Aorta (tissue), 5 donors: ENCODE measurements around the gene METRN. TPM values are rescaled to one million over a fixed set of nuclear protein-coding genes. Genes with fewer than 3 reads are reported as not detected.

Source experiments
- ATAC-seq: fragments of 200-7000 bp; cut with Tn5 transposase; one replicate; pipeline ENCODE4 v1.9.1; 2022; ENCODE audit warnings: moderate library complexity; ENCODE audit not compliant: low FRiP score
- DNase-seq, 2 donors: peaks; one replicate each; pipeline ENCODE4 v3.0.0-alpha.2; 2020
- H3K27ac ChIP-seq, 2 donors: one replicate each; pipeline ENCODE4 v1.5.1; 2013; ENCODE audit warnings: low read length in 2 of 2, mild to moderate bottlenecking in 2 of 2, moderate library complexity in 2 of 2, control low read depth in 1 of 2, inconsistent platforms in 1 of 2, low read depth in 1 of 2
- H3K27me3 ChIP-seq, 2 donors: one replicate each; pipeline ENCODE4 v1.6.1; 2013; ENCODE audit warnings: control low read depth in 1 of 2, low read length in 1 of 2, mild to moderate bottlenecking in 1 of 2, moderate library complexity in 1 of 2; ENCODE audit not compliant: insufficient read depth in 2 of 2, control insufficient read depth in 1 of 2
- H3K36me3 ChIP-seq, 2 donors: one replicate each; pipeline ENCODE4 v1.6.1; 2013; ENCODE audit warnings: control low read depth in 1 of 2, low read length in 1 of 2, mild to moderate bottlenecking in 1 of 2; ENCODE audit not compliant: insufficient read depth in 2 of 2, control insufficient read depth in 1 of 2
- H3K4me1 ChIP-seq, 2 donors: one replicate each; pipeline ENCODE4 v1.6.1; 2013; ENCODE audit warnings: low read length in 2 of 2, control low read depth in 1 of 2, mild to moderate bottlenecking in 1 of 2, moderate library complexity in 1 of 2; ENCODE audit not compliant: insufficient read depth in 2 of 2, control insufficient read depth in 1 of 2
- H3K4me3 ChIP-seq, 2 donors: one replicate each; pipeline ENCODE4 v1.5.1; 2013; ENCODE audit warnings: low read length in 2 of 2, control low read depth in 1 of 2, mild to moderate bottlenecking in 1 of 2
- H3K9me3 ChIP-seq: one replicate; pipeline ENCODE4 v1.6.1; 2013; ENCODE audit warnings: mild to moderate bottlenecking, low read length; ENCODE audit not compliant: control insufficient read depth
- WGBS, 2 donors: extraction: QIAGEN DNeasy Blood & Tissue Kit; methylation state at CpG; one replicate each; pipeline ENCODE4 v1.1.7; 2013; 5-methylcytosine and 5-hydroxymethylcytosine counted together
- intact Hi-C, 2 donors: fragments of 100-400 bp; cut with DNase I; formaldehyde crosslinking; loops; one replicate each; pipeline versions ENCODE4 v1.14.2 to v1.15.0; 2022
- polyA plus RNA-seq, 2 donors: library from polyadenylated mRNA; stranded (reverse); fragments of 200-250 nt; gene quantifications; one replicate each; pipeline ENCODE4 v1.2.3, GENCODE V29; 2013
- total RNA-seq, 2 donors: library from RNA; stranded (reverse); fragmentation: NEBNext Ultra II Directional; extraction: Animal tissue kit (Norgen Biotek cat#: 25700); gene quantifications; one replicate each; pipeline ENCODE4 v1.2.1, GENCODE V29; 2021
- donor health status: healthy with polysubstance abuse.
- donor health status: Bipolar disorder and iron deficiency.
- donor health status: DM: no; HTN: no; CAD: no.
- donor health status: DM: no; HTN: no; CAD: no.
- donor health status: DM: yes; HTN: yes; CAD: no.

The METRN gene
- total and polyA plus RNA-seq, 4 donors, result 22.7 to 61.3 (median 26.7) TPM

DNA sequence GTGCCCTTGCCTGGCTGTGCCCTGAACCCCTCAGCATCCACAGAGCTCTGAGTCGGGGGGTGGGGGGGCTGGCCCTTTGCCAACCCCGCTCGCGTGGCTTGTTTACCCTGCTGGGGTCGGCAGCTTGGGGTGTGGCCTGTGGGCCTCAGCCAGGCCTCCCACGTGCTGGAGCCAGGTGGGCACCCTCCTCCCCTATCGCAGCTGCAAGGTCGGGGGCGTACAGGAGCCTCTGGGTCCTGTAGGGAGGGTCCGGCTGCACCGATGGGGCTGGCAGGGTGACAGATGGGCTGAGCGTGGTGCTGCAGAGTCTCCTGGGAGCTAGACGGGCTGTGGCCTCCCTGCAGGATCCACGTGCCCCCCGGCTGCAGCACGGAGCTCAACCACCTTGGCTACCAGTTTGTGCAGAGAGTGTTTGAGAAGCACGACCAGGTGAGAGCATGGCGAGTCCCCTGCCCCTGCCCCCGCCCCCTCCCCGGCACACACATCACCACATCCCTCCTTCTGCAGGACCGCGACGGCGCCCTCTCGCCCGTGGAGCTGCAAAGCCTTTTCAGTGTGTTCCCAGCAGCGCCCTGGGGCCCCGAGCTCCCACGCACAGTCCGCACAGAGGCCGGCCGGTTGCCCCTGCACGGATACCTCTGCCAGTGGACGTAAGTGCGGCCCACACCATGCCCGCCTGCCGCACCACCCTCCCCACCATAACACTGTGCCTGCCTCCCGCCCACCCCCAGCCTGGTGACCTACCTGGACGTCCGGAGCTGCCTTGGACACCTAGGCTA lies 43.4 kb upstream of the METRN start:
- 82 to 84% methylated on average over 40 of the region's 40 CpGs for WGBS, 2 donors
- H3K4me3 ChIP-seq, result no peak overlapping the region
- no peaks in the 10 kb centered on the region for H3K9me3 ChIP-seq
- intact Hi-C loops, result no loop called here
- H3K4me1 ChIP-seq, result no peaks in the 10 kb centered on the region
- no peaks in the 10 kb centered on the region for H3K27me3 ChIP-seq
- H3K36me3 ChIP-seq, result peaks cover 0 to 14% of the 10 kb centered on the region in 2 donors
- ATAC-seq, result no peak
- H3K27ac ChIP-seq, result no peak overlapping the region
- DNase-seq, result no peak

DNA sequence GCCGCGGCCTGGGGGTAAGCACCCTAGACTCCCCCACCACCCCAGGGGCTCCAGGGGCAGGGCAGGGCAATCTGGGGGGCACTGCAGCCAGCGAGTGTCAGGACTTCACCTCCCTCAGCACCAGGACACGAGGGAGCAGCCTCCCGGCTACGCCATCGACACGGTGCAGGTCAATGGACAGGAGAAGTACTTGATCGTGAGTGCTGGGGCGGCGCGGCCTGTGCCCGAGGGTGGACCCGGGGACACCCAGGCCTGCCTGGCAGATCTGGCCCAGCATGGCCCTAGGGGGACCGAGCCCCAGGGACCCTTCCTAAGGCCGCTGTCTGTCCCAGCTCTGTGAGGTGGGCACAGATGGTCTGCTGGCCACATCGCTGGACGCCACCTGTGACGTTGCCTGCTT lies 42.5 kb upstream of the METRN start:
- no peaks in the 10 kb centered on the region for H3K4me1 ChIP-seq
- H3K27me3 ChIP-seq, result no peaks in the 10 kb centered on the region
- no peak overlapping the region for H3K27ac ChIP-seq
- 93 to 94% methylated on average over 19 of the region's 19 CpGs for WGBS, 2 donors
- ATAC-seq (no peak), DNase-seq (no peak)
- intact Hi-C loops, result no loop called here
- no peak overlapping the region for H3K4me3 ChIP-seq
- H3K9me3 ChIP-seq, result no peaks in the 10 kb centered on the region
- peaks cover 0 to 14% of the 10 kb centered on the region in 2 donors for H3K36me3 ChIP-seq

DNA sequence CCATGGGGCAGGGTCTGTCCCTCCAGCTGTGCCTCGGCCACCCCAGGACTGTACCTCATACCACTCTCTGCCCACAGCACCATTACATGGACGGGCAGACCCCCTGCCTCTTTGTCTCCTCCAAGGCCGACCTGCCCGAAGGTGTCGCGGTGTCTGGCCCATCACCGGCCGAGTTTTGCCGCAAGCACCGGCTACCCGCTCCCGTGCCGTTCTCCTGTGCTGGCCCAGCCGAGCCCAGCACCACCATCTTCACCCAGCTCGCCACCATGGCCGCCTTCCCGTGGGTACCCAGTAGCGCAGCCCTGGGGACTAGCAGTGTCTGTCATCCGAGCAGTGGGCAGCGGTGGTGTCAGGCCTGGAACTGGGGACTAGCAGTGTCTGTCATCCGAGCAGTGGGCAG lies 42.1 kb upstream of the METRN start:
- ATAC-seq, result no peak
- intact Hi-C loops, result no loop called here

DNA sequence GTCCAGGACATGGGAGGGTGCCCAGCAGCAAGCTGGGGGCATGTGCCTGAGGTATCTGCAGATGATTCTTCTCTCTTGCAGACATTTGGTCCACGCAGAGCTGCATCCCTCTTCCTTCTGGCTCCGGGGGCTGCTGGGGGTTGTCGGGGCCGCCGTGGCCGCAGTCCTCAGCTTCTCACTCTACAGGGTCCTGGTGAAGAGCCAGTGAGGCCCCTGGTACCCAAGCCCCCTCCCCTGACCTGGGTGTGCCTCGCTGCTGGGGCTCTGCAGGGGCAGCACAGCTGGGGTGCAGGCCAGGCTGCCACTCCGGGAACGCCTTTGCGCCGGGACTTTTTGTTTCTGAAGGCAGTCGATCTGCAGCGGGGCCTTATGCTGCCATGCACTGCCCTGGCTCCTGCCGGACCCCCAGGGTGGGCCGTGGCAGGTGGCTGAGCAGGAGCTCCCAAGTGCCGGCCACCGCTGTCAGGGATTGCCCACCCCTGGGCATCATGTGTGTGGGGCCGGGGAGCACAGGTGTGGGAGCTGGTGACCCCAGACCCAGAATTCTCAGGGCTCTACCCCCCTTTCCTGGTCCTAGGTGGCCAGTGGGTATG lies 41.4 kb upstream of the METRN start:
- DNase-seq (no peak), ATAC-seq (no peak)
- Histone ChIP-seq H3K36me3 (peaks cover 0 to 14% of the 10 kb centered on the region in 2 donors), H3K27me3 (no peaks in the 10 kb centered on the region), H3K4me1 (no peaks in the 10 kb centered on the region), H3K4me3 (no peak overlapping the region), H3K9me3 (no peaks in the 10 kb centered on the region), H3K27ac (no peak overlapping the region)
- intact Hi-C loops, result no loop called here
- WGBS, 2 donors, result 90 to 91% methylated on average over 18 of the region's 18 CpGs

More for the DNA sequence above, 42.1 kb upstream of the METRN start:
- Histone ChIP-seq H3K27ac (no peak overlapping the region), H3K4me3 (no peak overlapping the region), H3K4me1 (no peaks in the 10 kb centered on the region), H3K36me3 (peaks cover 0 to 14% of the 10 kb centered on the region in 2 donors), H3K9me3 (no peaks in the 10 kb centered on the region), H3K27me3 (no peaks in the 10 kb centered on the region)
- no peak for DNase-seq
- WGBS, 2 donors, result 93% methylated on average over 21 of the region's 21 CpGs

DNA sequence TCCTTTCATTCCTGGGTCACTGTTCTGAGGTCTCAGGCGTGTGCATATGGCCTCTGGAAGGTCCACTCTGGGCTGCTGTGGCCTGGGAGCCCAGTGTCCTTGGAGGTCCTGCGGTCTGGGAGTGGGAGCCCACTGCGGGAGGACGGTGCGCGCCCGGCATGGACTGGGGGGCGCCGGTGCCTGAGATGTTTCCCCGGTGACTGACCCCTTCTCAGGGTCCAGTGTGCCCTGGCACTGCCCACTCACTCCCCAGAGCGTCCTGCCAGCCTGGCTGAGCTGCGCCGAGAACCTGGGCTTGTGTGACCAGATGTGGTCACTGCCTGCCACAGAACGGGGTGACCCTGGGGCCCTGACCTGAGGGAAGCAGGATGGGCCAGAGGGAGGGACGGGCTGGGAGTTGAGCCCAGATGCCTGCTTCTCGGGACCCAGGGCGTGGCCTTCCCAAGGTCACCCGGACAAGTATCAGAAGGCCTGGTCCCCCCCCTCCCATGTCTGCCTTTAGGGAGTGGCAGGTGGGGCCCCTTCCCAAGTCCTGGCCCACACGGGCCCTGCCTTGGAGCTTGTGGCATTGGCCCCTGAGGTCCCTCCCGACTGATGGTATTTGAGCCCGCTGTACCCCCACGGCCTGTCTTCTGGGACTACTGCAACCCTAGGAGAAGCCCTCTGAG lies 40.6 kb upstream of the METRN start:
- intact Hi-C loops, result no loop called here
- Histone ChIP-seq H3K9me3 (no peaks in the 10 kb centered on the region), H3K27me3 (no peaks in the 10 kb centered on the region), H3K36me3 (peaks cover 0 to 14% of the 10 kb centered on the region in 2 donors), H3K4me1 (no peaks in the 10 kb centered on the region), H3K27ac (no peak overlapping the region), H3K4me3 (no peak overlapping the region)
- ATAC-seq, result no peak
- DNase-seq, result no peak
- WGBS, 2 donors, result 80 to 83% methylated on average over 21 to 22 of the region's 22 CpGs

DNA sequence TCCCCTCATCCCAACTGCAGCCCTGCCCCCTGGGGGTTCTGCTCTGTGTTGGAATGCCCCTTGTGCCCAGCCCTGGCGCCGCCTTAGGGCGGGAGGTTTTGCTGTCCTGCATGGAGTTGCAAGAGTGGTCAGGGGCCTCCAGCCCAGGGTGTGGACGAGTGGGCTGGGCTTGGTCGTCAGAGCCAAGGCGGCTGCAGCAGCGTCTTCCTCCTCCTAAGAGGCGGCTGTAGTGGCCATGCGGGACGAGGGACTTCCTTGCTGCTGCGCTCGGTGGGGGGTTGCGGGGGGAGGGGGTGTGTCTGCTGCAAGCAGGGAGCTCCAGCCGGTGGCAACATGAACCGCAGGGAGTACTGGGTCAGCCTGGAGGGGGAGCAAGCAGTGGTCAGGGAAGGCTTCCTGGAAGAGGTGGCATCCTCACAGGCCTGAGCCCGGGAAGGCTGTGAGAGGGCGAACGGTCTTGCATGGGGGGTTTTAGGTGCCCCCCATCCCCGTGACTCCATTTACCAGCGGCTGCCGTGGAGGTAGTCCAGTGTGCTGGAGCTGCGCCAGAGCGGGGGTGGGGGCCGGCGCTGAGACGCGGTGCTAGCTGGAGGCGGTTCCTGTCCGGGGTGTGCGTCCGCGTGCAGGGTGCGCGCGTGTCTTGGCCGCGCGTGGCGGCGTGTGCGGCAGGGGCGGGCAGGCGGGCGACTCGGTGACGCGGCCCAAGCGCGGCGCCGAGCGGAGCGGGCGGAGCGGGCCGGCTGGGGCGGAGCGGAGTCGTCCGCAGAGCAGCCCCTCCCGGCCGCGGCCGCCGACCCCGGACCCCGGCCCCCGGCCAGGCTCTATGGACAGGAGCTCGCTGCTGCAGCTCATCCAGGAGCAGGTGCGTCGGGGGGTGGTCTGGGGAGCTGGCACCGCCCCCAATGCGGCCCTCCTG lies 39.7 kb upstream of the METRN start, which contains the start of gene RHBDL1:
TSS of gene RHBDL1 (plus strand) at position 704 of the 916 bp plus-strand sequence. CDS start at position 824, 120 bp downstream.
- DNase-seq, result no peak
- no peaks in the 10 kb centered on the region for H3K9me3 ChIP-seq
- H3K36me3 ChIP-seq, result peaks cover 0 to 14% of the 10 kb centered on the region in 2 donors
- H3K27me3 ChIP-seq, result no peaks in the 10 kb centered on the region
- no peaks in the 10 kb centered on the region for H3K4me1 ChIP-seq
- ATAC-seq, result no peak
- intact Hi-C loops, result no loop called here
- peak within 1 kb of the TSS in 1 of 2 donors; percentile 29 for H3K4me3 ChIP-seq
- 6 to 7% methylated on average over 43 to 73 of the region's 73 CpGs for WGBS, 2 donors
- no peak within 1 kb of the TSS for H3K27ac ChIP-seq

DNA sequence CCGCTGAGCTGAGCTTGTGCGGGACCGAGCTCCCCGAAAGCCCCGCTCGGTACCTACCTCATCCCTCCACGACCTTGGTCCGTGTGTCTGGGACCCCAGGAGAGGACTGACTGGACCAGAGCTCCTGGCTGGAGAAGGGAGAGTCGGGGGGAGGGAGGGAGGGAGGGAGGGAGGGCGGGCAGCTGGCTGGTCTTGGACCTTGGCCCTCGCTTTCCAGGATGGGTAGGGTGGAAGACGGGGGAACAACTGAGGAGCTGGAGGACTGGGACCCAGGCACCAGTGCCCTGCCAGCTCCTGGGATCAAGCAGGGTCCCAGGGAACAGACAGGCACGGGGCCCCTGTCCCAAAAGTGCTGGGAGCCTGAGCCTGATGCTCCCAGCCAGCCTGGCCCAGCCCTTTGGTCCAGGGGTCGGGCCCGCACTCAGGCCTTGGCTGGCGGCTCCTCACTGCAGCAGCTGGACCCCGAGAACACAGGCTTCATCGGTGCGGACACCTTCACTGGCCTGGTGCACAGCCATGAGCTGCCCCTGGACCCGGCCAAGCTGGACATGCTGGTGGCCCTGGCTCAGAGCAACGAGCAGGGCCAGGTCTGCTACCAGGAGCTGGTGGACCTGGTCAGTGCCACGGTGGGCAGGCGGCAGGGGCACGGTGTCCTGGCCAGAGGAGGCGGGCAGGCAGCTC lies 38.9 kb upstream of the METRN start:
- DNase-seq (no peak), ATAC-seq (no peak)
- WGBS, 2 donors, result 37 to 53% methylated on average over 17 to 25 of the region's 25 CpGs
- intact Hi-C loops, result no loop called here
- Histone ChIP-seq H3K36me3 (peaks cover 0 to 11% of the 10 kb centered on the region in 2 donors), H3K27ac (no peak overlapping the region), H3K4me1 (no peaks in the 10 kb centered on the region), H3K4me3 (peak overlapping the region in 1 of 2 donors; percentile 29), H3K9me3 (no peaks in the 10 kb centered on the region), H3K27me3 (no peaks in the 10 kb centered on the region)

DNA sequence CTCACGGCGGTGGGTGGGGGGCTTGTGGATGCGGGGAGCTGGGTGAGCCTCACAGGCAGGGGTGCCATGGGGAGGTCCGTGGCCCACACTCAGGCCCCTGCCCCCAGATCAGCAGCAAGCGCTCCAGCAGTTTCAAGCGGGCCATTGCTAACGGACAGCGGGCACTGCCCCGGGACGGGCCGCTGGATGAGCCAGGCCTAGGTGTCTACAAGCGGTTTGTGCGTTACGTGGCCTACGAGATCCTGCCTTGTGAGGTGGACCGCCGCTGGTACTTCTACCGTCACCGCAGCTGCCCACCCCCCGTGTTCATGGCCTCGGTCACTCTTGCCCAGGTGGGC lies 38.4 kb upstream of the METRN start:
- no peak overlapping the region for H3K27ac ChIP-seq
- H3K9me3 ChIP-seq, result no peaks in the 10 kb centered on the region
- H3K27me3 ChIP-seq, result no peaks in the 10 kb centered on the region
- H3K4me3 ChIP-seq, result no peak overlapping the region
- ATAC-seq, result no peak
- intact Hi-C loops, result no loop called here
- H3K36me3 ChIP-seq, result peaks cover 0 to 11% of the 10 kb centered on the region in 2 donors
- DNase-seq, result no peak
- H3K4me1 ChIP-seq, result no peaks in the 10 kb centered on the region
- WGBS, 2 donors, result 93 to 94% methylated on average over 21 of the region's 21 CpGs
